D341Med (cell line): ENCODE data around the gene MGMT.

Experiments used
- DNase-seq: peaks from one replicate; pipeline ENCODE4 v3.0.0; 2012; ENCODE audit warnings: low spot score

The MGMT gene

DNA sequence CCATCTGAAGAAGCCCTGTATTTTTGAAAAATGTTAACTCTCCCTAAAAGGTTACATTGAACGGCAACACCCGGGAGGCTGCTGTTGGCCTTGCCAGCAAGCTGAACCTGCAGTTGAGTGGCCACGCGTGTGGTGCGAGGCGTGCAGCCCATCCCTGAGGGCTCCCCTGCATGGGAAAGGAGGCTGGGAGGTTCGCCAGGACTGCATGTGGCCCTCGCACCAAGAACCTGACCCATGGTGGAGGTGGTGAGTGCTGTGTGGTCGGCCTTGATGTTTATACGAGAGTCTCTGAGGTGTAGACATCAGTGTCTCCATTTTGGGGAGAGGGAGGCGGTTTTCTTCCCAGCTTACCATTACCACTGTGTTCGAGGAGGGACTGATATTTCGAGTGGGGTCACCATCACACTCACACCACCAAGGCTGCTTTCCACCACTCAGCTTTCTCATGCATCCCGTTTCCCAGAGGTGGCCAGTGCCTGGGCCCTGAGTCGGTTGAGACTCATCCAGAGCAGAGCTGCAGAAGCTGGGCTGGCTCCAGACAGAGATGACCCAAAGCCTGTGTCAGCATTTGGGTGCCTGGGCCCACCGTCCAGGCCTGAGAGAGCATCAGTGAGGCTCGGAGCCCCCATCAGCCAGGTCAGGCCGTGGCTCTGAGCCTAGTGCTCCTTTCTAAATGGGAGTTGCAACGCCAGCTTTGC is 274.4 kb downstream of the MGMT start:
- peak; percentile 6 for DNase-seq

GRCh38 chr10:129741978-129742741 is 275.1 kb downstream of the MGMT start:
- DNase-seq = peak; percentile 3

DNA sequence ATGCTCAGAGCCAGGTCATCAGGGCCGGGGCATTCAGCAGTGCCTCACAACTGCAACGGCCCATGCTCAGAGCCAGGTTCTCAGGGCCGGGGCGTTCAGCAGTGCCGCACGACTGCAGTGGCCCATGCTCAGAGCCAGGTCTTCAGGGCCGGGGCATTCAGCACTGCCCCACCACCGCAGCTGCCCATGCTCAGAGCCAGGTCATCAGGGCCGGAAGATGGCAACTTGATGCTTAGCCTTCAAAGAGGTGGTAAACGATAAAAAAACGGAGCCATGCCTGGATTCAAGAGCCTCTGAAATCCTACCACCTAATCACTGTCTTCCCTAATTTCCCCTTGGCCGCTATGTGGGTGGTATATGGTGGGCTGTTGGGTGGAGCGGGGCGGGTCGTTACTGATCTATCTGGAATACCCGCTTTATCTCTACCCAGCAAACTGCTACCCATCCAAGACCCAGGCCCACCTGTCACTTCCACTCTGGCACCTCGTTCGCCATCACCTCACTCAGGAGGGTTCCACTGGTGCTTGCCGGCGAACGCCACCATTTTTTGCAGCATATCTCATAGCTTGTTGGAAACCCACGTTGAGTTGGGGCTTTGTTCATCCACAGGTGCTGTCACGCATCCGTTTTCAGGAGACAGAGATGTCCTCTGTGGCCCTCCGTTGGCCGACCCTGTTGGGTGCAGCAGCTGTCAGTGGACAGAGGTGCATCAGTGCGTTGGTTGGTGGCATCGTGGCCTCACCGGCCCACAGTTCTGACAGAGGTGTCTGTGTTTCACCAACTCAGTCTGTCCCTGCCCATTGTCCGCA is 275.9 kb downstream of the MGMT start:
- DNase-seq = peak; percentile 4

GRCh38 chr10:129743738-129744133 is 276.7 kb downstream of the MGMT start:
- peak; percentile 2 for DNase-seq

GRCh38 chr10:129744134-129745111 is 277.4 kb downstream of the MGMT start:
- peak; percentile 4 for DNase-seq

- DNase-seq = peak; percentile 1
These were observed 278.2 kb downstream of the MGMT start for GRCh38 chr10:129745186-129745750.

DNA sequence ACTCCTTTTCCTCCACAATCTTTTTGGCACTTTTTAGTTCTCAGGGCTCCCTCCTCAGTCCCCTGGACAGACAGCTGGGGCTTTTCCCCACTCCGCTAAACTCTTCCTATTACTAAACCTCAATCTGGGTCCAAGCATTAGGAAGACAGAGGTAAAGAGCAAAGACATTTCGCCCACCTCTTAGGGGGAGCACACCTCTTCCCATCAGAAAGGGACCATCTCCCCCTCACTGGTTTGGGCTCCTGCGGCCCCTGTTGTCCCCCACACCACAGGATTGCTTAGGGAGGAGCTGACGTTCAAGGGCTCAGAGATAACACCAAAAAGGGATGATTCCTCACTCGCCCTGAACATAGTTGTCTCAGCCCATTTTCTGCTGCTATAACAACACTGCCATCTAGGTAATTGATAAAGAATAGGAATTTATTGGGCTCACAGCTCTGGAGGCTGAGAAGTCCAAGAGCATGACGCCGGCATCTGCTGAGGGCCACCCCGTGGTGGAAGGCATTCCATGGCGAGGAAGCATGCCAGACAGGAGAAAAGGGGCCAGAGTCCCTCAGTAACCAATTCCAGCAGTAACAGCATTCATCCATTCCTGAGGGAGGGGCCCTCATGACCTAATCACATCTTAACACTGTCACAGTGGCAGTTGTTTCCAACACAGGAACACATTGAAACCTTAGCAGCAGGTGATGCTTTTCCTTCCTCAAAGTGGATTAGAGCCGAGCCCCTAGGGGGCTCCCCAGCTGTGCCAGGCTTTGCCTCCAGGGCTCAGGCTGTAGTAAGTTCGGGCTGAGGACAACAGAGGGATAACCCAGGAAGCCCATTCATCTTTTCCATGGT is 287.4 kb downstream of the MGMT start:
- no peak for DNase-seq

DNA sequence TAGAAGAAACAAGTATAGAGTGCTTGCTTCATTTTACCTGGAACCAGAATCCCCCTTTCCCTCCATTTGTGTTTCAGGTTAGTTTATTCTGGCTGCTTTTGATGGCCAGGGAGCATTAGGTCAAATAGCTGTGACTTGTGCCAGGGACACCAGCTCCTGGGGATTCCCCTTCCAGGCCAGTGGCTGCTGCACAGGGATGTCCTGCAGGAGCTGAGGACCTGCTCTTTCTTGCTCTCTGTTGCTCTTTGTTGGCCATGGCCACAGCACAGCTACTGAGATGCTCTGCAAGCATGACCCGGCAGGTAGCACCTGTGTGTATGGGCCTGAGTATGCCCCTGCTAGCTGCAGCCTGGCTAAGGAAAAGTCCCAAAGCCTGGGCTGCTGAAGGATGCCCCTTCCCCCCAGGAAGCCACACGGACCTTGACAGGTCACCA is 288.1 kb downstream of the MGMT start:
- DNase-seq = no peak

- no peak for DNase-seq
These were observed 288.6 kb downstream of the MGMT start for GRCh38 chr10:129755621-129756020.

DNA sequence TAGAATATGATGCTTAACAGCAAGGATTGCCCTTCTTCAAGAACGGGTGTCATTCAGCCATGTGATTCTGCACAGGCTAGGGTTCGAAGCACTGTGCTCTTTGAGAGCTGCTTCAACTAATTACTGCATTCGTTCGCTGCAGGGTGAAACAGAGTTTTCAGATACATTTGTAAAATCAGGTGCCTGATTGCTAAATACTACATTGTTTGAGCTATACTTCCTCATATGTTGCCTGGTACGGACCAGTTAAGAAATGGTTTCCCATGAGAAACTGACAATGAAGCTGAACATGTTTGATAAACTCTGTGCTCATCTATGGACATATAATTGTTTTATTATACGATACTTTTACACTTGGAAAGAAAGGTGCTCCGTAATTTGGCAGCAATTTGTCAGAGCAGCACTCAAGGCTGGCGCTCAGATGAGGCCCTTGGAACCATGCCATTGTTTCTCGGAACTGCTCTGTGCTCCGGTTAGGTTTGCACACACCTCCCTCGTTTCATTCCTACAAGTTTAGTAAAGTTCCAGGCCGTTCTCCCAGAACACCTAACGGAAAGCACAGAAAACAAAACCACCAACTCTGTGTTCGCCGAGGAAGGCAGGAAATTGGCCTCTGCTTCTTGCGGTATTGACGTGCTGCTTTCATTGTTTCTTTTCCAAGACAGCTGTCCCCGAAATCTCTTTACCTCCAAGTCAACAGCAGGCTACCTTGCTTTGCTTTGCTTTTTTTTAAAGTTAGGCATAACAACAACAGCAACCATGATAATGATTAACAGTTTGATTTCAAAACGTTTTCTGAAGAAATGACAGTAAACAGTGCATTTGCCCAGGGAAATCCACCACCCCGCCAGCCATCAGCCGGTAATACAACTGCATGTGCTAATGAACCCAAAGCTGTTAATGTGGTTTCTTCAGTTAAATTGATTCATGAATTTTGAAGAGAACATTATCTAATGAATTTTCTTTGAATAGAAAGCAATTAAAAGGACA is 290.2 kb downstream of the MGMT start:
- DNase-seq = no peak

GRCh38 chr10:129758207-129759021 is 291.4 kb downstream of the MGMT start:
- DNase-seq = no peak

DNA sequence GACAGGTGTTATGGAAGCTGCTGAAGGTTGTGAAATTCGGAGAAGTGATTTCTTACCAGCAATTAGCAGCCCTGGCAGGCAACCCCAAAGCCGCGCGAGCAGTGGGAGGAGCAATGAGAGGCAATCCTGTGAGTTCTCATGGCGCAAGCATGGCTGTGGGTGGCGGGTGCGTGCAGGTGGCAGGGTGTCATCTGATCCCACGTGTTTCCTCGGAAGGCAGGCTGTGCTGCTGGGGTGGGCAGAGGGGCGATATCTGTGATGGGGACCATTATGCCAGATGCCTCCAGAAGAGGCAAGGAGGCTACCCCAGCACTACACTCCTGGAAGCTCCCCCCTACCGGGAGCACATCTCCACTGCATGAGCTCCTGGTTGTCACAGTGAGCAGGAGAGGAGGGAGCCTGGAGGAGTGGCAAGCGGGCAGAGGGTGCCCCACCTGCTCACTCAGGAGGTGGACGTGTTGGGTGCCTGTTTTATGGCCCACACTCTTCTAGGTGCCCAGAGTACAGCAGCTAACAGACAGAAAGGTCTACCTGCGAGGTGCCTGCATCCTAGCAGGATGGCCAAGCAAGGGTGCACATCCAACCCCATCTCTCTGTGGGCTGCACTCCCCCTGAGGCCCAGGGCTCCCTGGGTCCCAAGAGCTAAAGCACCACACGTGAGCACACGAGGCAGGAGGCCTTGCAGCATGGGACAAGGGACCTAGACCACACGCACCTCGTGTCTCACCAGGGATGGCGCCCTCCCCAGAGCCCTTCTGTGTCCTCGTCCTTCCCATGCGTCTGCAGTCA is 292.4 kb downstream of the MGMT start:
- no peak for DNase-seq

DNA sequence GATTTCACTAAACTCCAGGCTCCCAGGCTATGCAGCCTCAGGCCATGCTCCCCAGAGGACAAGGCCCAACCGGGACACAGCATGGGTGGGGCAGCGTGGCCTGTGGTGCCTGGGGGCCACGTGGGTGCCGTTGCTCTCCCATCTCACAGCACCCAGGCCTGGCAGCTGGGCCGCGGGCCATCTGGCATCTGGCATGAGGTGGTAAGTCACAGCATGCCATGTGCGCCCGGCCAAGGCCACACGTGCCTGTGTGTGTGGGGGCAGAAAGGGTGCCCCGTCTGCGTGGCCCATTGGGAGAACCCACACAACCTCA is 292.9 kb downstream of the MGMT start:
- no peak for DNase-seq

- no peak for DNase-seq
These were observed 293.4 kb downstream of the MGMT start for GRCh38 chr10:129760416-129760815.

DNA sequence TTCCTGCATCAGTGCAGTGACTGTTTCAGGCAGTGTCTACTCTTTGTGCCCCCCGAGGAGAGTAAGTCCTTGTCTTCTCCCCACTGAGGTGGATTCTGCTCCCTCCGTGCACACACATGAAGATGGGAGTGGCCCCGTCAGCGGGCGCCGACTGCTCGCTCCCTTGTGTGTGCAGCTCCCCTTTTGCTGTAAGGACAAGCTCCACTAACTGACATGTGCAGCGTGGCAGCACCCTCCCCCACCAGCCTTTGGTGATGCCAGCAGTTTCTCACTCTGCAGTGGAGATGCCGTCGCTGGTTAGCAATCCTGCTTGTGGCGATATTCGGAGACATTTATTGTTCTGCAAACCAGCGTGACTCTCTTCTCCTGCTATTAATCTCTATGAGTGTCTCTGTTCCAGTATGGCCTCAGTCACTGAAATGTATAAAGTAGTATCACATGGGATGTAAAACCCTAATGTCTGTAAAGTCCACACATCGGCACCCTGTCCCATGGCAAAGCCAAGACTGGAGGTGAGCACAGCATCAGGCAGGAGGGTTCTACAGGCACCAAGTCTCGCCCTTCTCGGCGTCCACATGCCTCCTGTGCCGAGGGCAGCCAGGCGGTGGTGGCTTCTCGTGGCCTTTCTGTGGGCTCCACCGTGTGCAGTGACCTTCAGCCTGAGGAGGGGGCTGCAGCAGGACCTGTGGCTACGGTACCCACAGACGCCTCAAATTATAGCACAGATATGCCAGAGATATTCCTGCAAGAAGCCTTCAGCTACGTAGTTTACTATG is 294.3 kb downstream of the MGMT start:
- DNase-seq = no peak
